Sigmoid colon (tissue), 7 donors: Measurements from ENCODE around the gene DUSP18. TPM values are rescaled to one million over a fixed set of nuclear protein-coding genes. Genes with fewer than 3 reads are reported as not detected.
"Not testable (repeated sequence)": the region's sequence is repeated elsewhere in the genome, so short reads cannot be mapped to it uniquely, and the experiment has no call there.

Experiments
- DNase-seq: peaks from one replicate; pipeline ENCODE4 v3.0.0-alpha.2; 2019
- H3K27ac ChIP-seq, 4 donors: fragments of 200-600 bp; sonication (generic); one replicate each; pipeline ENCODE4 v1.5.1; 2016 to 2019; ENCODE audit warnings: mild to moderate bottlenecking in 1 of 4
- H3K27me3 ChIP-seq, 3 donors: fragments of 200-600 bp; sonication (generic); one replicate each; pipeline ENCODE4 v1.5.1; 2019; ENCODE audit warnings: mild to moderate bottlenecking in 1 of 3
- H3K36me3 ChIP-seq, 4 donors: fragments of 200-600 bp; sonication (generic); one replicate each; pipeline ENCODE4 v1.5.1; 2016 to 2019
- H3K4me1 ChIP-seq, 4 donors: fragments of 200-600 bp; sonication (generic); one replicate each; pipeline ENCODE4 v1.5.1; 2017 to 2019
- H3K4me3 ChIP-seq, 4 donors: fragments of 200-600 bp; sonication (generic); one replicate each; pipeline ENCODE4 v1.5.1; 2017 to 2019; ENCODE audit warnings: mild to moderate bottlenecking in 2 of 4, moderate library complexity in 1 of 4
- H3K9me3 ChIP-seq, 4 donors: fragments of 200-600 bp in 3 of 4; sonication (generic) in 3 of 4; one replicate each; pipeline versions ENCODE4 v1.5.1 to v1.6.1; 2013 to 2019
- CTCF ChIP-seq, 4 experiments: fragments of 450-650 bp in 3 of 4; fragments of 200-600 bp in 1 of 4; IDR thresholded peaks; one replicate each; pipeline ENCODE4 v1.5.1; 2016 to 2019; ENCODE audit warnings: antibody characterized with exemption in 4 of 4, mild to moderate bottlenecking in 3 of 4, moderate library complexity in 2 of 4
- EP300 ChIP-seq, 4 donors: sonication (generic); formaldehyde crosslinking; IDR thresholded peaks; one replicate each; pipeline ENCODE4 v1.6.1; 2017; ENCODE audit warnings: antibody characterized with exemption in 4 of 4
- POLR2A ChIP-seq, 2 donors: fragments of 450-650 bp; IDR thresholded peaks; one replicate each; pipeline ENCODE4 v1.6.1; 2016; ENCODE audit warnings: antibody characterized with exemption in 2 of 2, mild to moderate bottlenecking in 2 of 2, moderate library complexity in 2 of 2
- POLR2AphosphoS5 ChIP-seq, 4 donors: sonication (generic); formaldehyde crosslinking; IDR thresholded peaks; one replicate each; pipeline ENCODE4 v1.6.1; 2017; ENCODE audit warnings: antibody characterized with exemption in 4 of 4
- WGBS, 2 donors: extraction: QIAGEN DNeasy Blood & Tissue Kit; methylation state at CpG; one replicate each; pipeline ENCODE4 v1.1.7; 2013; 5-methylcytosine and 5-hydroxymethylcytosine counted together
- intact Hi-C: fragments of 100-400 bp; cut with DNase I; formaldehyde crosslinking; loops from one replicate; pipeline ENCODE4 v1.15.1; 2023
- polyA plus RNA-seq, 3 donors: library from polyadenylated mRNA; stranded (reverse); fragments of 200-250 nt; gene quantifications; one replicate each; pipeline ENCODE4 v1.2.3, GENCODE V29; 2013
- total RNA-seq, 4 donors: library from RNA; depleted of rRNA; stranded (reverse); fragments of >200 nt; gene quantifications; one replicate each; pipeline ENCODE4 v1.1.0, GENCODE V29; 2016
- donor health status: healthy with polysubstance abuse.
- donor health status: Bipolar disorder and iron deficiency.
- donor health status: healthy.

Gene DUSP18
- total and polyA plus RNA-seq, 7 donors, result 2.4 to 8.3 (median 4.1) TPM

GRCh38 chr22:30637701-30638114 is 30.0 kb downstream of the DUSP18 start:
- intact Hi-C loops, result no loop called here
- 54 to 81% methylated on average over 1 of the region's 1 CpG for WGBS, 2 donors
- H3K9me3 ChIP-seq, result no peaks in the 10 kb centered on the region
- DNase-seq, result no peak
- no peak overlapping the region for H3K27ac ChIP-seq
- no peak for TF ChIP-seq POLR2A (IDR thresholded peaks at IDR 0.05)
- no peak for TF ChIP-seq CTCF (IDR thresholded peaks at IDR 0.05)
- TF ChIP-seq POLR2AphosphoS5 (IDR thresholded peaks at IDR 0.05), result no peak
- no peak for TF ChIP-seq EP300 (IDR thresholded peaks at IDR 0.05)
- peak overlapping the region in 2 of 4 donors; percentile 63 to 76 for H3K4me3 ChIP-seq
- H3K36me3 ChIP-seq, result no peaks in the 10 kb centered on the region
- no peaks in the 10 kb centered on the region for H3K27me3 ChIP-seq
- peaks cover 0 to 48% (median 34%) of the 10 kb centered on the region in 4 donors for H3K4me1 ChIP-seq

DNA sequence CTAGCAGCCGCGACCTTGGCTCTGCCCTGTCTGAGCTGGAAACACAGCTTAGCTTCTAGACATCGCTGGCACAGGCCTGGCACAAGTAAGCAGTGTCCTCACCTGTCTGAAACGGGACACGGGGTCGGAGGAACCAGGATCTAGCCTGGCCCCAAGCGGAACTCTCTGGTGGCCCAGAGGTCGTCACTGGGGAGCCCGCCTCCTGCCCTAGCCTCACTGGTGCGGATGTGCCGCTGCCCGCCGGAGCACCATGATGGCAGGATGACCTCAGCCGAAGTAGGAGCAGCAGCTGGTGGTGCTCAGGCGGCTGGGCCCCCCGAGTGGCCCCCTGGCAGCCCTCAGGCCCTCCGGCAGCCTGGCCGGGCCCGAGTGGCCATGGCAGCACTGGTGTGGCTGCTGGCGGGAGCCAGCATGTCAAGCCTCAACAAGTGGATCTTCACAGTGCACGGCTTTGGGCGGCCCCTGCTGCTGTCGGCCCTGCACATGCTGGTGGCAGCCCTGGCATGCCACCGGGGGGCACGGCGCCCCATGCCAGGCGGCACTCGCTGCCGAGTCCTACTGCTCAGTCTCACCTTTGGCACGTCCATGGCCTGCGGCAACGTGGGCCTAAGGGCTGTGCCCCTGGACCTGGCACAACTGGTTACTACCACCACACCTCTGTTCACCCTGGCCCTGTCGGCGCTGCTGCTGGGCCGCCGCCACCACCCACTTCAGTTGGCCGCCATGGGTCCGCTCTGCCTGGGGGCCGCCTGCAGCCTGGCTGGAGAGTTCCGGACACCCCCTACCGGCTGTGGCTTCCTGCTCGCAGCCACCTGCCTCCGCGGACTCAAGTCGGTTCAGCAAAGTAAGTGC is 31.2 kb downstream of the DUSP18 start:
- H3K36me3 ChIP-seq, result no peaks in the 10 kb centered on the region
- intact Hi-C loops, result loop anchor here (1.0 kb wide), 1 partner anchor 31 kb away; the partner anchor contains the start of gene DUSP18
- H3K27ac ChIP-seq, result peak overlapping the region; percentile 93 to 98 (median 97)
- H3K27me3 ChIP-seq, result no peaks in the 10 kb centered on the region
- DNase-seq, result no peak
- no peaks in the 10 kb centered on the region for H3K9me3 ChIP-seq
- peaks cover 0 to 48% (median 34%) of the 10 kb centered on the region in 4 donors for H3K4me1 ChIP-seq
- H3K4me3 ChIP-seq, result peak overlapping the region; percentile 53 to 76 (median 61)
- no peak for TF ChIP-seq EP300 (IDR thresholded peaks at IDR 0.05)
- TF ChIP-seq POLR2AphosphoS5 (IDR thresholded peaks at IDR 0.05), result no peak
- no peak for TF ChIP-seq POLR2A (IDR thresholded peaks at IDR 0.05)
- no peak for TF ChIP-seq CTCF (IDR thresholded peaks at IDR 0.05)
- 11 to 56% methylated on average over 45 of the region's 45 CpGs for WGBS, 2 donors

DNA sequence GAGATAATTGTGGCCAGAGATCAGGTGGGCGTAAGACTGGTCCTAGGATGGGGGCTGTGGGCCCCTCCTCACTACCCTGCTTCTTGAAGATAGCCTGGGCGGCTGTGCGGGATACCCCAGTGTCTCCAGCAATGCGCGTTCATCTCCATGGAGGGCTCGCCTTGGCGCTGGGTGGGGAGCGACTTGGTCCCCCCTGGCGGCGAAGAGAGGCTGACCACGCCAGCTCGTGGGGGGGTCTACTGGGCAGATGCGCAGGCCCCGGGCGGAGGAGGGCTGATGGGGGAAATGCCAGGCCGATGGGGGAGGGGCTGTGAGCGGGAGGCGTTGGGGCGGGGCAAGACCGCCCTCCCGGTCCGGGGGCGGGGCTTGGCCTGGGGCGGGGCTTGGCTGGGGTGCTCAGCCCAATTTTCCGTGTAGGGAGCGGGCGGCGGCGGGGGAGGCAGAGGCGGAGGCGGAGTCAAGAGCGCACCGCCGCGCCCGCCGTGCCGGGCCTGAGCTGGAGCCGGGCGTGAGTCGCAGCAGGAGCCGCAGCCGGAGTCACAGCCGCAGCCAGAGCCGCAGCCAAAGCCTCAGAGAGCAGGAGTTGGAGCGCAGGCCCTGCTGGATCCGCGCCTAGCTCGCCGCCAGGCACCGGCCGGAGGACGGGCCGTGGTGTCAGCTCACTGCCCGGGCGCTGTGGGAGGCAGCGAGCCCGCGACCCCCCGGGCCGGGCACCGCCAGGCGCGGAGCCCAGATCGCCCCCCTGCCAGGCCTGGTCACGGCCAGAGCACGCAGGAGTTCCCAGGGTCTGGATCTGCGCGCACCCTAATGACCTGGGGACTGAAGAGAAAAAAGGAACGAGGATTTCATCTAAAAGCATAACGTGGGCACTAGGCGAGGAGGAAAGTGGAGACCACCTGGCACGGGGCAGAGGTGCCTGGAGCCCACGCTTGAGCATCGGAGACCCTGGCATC is 32.1 kb downstream of the DUSP18 start, which contains the start of gene SLC35E4:
Gene SLC35E4, plus strand, starts transcription at position 509 of the 953 bp plus-strand sequence. CDS start 670 bp downstream, outside the sequence.
- Histone ChIP-seq H3K4me1 (peaks cover 0 to 42% (median 33%) of the 10 kb centered on the region in 4 donors), H3K4me3 (peak within 1 kb of the TSS; percentile 53 to 76 (median 61)), H3K27me3 (no peaks in the 10 kb centered on the region), H3K36me3 (no peaks in the 10 kb centered on the region), H3K27ac (peak within 1 kb of the TSS; percentile 93 to 98 (median 97)), H3K9me3 (no peaks in the 10 kb centered on the region)
- peak; percentile 98 for DNase-seq
- 1% methylated on average over 75 of the region's 75 CpGs for WGBS, 2 donors
- intact Hi-C loops, result loop anchor here (1.0 to 2.0 kb wide), 3 partner anchors 29 to 59 kb away; partner anchors contain the start of genes DUSP18, OSBP2 and TCN2
- TF ChIP-seq CTCF (IDR thresholded peaks at IDR 0.05) (peak in 3 of 4 experiments; percentile 18 to 28 (median 26)), POLR2A (IDR thresholded peaks at IDR 0.05) (peak; percentile 52 to 72), POLR2AphosphoS5 (IDR thresholded peaks at IDR 0.05) (peak; percentile 53 to 90 (median 88)), EP300 (IDR thresholded peaks at IDR 0.05) (no peak)

- no peaks in the 10 kb centered on the region for H3K9me3 ChIP-seq
- DNase-seq, result peak; percentile 94
- H3K4me1 ChIP-seq, result peaks cover 0 to 38% (median 33%) of the 10 kb centered on the region in 4 donors
- intact Hi-C loops, result loop anchor here (1.0 to 2.0 kb wide), 4 partner anchors 28 to 286 kb away; partner anchors contain the start of genes OSBP2 and TCN2
- H3K4me3 ChIP-seq, result peak overlapping the region in 3 of 4 donors; percentile 59 to 76 (median 63)
- H3K36me3 ChIP-seq, result no peaks in the 10 kb centered on the region
- H3K27ac ChIP-seq, result peak overlapping the region; percentile 93 to 98 (median 97)
- no peaks in the 10 kb centered on the region for H3K27me3 ChIP-seq
- TF ChIP-seq CTCF (IDR thresholded peaks at IDR 0.05) (peak; percentile 89 to 98 (median 97)), POLR2AphosphoS5 (IDR thresholded peaks at IDR 0.05) (peak in 2 of 4 donors; percentile 37 to 45), EP300 (IDR thresholded peaks at IDR 0.05) (no peak), POLR2A (IDR thresholded peaks at IDR 0.05) (no peak)
- 9 to 11% methylated on average over 29 of the region's 29 CpGs for WGBS, 2 donors
Observed at GRCh38 chr22:30634471-30635233, 33.0 kb downstream of the DUSP18 start.

- H3K4me3 ChIP-seq, H3K9me3 ChIP-seq, H3K27me3 ChIP-seq, H3K36me3 ChIP-seq, DNase-seq, intact Hi-C loops, H3K27ac ChIP-seq: not testable (repeated sequence)
- H3K4me1 ChIP-seq, result peaks cover 0 to 18% (median 15%) of the 10 kb centered on the region in 4 donors
- WGBS, 2 donors, result 93% methylated on average over 18 to 26 of the region's 31 CpGs
Observed at GRCh38 chr22:30631469-30631868, 36.2 kb downstream of the DUSP18 start.
